GDM1 (cell line): ENCODE measurements around the gene PDE1C.
"Not testable (repeated sequence)": the region's sequence is repeated elsewhere in the genome, so short reads cannot be mapped to it uniquely, and the experiment has no call there.

Experiments used
- DNase-seq: peaks from one replicate; lab custom pipeline; 2025; lab: John Stamatoyannopoulos, UW

PDE1C gene

DNA sequence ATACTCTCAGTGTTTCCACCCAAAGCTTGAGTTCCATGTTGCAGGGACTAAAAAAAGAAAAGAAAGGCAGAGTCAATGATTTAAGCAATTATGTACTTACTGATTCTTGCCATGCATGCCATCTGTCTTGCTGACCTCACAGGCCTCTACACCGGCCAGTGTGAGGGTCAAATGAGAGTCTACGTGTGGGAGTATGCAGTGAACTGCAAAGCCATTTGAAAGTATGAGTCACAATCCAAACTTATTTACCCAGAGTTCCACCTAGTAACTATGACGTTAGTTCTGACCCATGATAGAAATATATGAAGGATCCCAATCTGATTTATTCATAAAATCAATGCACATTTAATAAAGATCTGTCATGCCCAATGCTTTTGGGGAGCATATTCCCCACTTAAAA is 26.5 kb downstream of the PDE1C start:
- DNase-seq, result no peak

DNA sequence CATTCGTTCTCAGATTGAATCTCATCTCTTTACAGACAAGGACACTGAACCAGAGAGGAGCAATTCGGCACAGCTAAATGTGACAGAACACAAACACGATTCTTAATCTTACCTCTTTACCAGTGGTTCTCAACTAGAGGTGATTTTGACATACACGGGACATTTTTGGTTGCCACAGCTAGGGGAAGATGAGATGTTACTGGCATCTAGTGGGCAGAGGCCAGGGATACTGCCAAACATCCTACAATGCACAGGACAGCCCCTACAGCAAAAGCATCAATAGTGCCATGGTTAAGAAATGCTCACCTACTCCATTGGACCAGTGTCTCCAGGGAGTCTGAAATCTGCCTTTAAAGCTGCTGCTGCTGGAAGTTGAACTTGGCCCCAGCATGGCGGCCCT is 27.3 kb downstream of the PDE1C start:
- no peak for DNase-seq

DNA sequence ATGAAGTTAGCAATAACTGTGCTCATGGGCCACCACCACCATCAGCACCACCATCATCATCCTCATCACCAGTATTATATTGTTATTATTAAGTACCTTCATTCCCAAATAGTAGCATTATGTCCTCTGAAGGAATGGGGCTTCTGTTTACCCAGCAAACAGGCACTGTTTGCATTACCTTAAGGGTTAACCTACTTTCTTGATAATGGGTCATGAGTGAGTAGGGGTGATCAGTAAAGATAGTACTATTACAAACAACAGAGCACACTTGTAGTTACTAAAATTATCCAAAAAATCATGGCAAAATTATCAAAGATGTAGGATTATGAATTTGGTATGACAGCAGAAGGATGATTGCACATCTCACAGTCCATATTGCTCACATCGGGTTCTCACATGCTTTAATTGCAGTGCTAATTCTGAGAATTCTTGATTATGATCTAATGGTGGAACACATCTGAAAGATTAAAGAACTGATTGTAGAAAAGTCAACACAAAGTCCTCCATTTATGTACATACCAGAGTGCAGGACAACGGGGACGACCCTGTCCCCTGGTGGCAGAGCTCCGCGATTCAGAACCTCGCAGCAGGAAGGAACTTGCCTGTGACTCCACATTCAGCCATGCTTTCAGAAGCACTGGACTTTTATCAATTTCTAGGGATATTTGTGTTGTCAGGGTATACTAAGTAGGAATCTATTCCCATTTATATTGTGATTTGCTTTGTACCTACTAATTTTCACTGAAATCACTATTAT is 31.0 kb downstream of the PDE1C start:
- DNase-seq, result no peak

DNA sequence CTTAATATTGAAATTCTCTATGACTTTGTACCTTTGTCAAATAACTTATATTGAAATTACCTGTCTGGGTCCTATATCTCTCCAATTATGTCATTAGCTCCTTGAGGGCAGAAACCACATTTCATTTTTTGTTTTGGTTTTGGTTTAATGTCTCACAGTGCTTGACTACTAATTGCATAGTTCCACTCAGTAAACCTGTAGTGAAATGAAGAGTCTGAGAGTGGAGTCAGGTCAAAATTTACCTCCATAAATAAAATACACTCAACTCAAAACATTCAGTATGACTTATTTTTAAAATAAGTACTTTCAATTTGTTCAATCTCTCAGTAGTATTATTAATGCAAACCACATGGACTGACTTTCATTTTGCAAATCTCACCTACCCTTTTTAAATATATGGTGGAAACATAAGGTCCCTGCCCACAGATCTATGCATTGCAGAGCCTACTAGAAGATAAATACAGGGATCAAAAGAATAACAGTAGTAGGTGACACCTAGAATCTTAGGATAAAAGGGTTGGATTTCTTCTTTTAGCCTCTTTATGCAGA is 32.5 kb downstream of the PDE1C start:
- no peak for DNase-seq

DNA sequence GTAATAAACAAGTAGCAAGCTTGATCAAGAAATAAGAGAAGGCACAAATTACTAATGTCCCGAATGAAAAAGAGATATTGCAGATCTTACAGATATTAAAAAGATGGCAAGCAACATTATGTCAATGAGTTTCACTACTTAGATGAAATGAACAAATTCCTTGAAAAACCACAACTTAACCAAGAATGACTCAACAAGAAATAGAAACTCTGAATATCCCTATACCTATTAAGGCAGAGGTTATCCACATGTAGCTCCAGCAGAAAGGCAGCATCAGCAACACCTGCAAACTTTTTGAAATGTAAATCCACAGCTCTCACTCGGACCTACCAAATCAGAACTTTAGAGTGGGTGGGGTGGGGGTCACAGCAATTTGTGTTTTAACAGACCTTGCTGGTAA is 33.6 kb downstream of the PDE1C start:
- DNase-seq, result no peak

DNA sequence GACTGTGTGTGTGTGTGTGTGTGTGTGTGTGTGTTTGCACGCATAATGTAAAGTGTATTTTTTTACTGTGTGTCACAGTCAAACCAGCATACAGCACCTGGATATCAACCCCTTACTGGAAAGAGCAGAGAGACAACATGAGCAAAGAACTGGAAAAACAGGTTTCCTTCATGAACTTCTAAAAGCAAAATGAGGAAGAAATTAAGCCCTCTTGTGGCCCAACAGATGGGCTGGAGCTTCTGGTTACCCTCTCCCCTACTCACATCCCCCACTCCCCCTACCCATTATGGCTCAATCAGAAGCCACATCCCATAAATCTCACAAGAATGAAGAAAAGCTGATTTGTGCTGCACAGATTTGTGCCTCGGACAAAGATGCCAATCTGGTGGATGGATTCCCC is 36.2 kb downstream of the PDE1C start:
- no peak for DNase-seq

DNA sequence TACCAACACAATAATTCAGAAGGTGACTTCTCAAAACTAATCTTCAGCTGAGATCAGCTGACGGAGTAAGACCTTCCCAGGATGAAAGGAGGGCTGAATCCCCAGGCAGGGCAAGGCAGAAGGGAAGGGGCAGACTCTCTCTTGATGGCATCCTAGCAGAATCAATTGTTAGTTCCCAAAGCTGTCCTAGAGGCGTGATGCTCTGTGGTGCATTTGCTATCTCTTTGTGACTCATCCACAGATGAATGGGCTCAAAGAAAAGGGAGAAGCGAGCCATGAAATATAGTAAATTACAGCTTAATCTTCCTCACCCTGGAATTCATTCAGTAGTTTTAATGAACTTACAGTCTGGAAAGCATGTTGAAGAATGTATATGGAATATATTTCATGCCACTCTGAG is 37.2 kb downstream of the PDE1C start:
- no peak for DNase-seq

DNA sequence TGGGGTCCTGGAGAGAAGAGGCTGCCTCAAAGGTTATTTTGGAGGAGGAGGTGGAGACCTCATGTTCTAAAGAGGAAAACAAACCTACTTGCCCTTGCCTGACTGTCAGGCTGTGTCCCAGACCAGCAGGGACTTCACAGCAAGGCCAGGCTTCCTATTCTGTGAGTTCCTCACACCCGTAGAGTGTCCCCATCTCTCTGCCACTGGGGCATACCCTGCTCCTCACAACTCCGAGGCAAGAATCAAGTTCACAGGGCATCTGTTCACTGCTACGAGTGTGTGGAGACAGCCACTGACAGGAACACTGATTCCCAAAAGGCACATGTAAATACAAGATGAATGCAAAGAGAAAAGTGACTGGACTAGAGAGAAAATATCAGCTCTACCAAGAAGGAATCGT is 38.0 kb downstream of the PDE1C start:
- no peak for DNase-seq

DNA sequence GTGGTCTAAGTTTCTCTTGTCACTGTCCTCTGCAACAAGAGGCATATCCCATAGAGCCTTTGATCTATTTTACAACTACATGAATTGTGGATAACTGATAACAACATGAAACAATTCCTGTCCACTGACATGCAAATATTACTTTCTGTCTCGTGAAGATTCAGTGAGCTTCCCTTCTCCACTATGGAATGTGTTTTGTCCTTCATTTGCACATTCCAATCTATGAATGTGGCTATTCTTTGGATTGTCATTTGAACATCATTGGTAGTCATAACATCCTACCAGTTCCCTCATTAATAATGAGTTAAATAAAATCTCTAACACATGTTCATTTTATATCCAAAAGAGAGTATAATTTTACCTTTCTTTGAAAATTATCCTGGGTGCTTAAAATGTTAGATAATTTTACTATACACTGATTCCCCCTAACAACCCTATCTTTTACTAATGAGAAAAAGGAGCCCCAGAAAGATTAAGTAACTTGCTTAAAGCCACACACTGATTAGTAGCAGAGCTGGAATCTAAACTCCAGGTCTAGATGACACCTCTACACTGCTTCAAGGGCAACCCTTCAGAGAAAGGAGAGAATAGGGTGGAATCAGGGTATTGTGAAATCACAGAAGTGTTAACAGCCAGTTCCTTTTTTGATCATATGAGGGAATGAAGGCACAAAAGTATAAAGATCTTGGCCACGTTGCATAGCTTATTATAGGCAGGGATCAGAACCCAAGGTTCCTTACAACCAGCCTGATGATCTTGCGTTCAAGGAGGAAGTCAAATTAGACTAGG is 39.1 kb downstream of the PDE1C start:
- no peak for DNase-seq

DNA sequence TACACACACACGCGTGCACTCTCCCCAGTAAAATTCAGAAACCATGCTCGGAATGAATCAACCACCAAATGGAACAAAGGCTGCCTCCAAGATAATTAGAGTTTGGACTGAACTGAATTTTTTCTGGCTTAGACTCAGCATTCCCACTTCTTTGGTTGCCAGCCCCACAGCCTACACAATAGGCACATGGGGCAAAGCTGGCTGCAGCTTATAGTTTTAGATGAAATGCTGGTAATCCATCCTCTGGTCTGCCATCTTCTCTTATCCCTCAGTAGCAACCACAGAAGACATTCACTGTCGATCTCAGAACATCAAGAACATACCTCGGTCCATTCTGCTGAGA is 44.2 kb downstream of the PDE1C start:
- no peak for DNase-seq

DNA sequence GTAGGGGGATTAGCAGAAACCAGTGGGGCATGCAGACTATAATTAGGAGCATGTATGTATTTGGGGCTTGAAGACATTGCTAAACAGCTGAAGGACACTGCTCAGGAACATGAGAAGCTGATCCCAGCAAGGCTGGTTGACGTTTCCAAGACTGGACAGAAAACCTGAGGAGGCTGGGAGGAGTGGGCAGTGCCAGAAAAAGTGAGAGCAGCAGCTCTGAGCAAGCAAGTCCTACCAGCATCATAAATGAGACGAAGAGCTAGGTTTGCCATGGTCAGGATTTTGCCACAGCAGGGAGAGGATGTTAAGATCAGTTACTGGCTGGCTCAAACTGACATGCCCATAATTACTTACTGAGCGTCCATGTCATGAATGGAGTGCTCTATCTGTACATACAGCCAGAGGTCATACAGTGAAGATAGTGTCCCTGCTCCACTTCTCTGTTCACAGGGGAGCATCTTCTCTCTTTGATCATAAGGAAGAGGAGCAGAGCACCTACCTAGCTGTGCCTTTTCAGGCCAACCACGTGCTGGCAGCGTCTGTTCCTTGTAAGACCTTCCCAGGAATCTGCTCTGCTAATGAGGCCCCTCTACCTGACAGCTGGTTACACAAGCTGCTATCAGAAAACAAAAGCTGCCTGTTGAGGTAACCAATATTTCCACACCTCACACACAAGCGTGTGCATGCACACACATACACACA is 44.7 kb downstream of the PDE1C start:
- DNase-seq, result no peak

DNA sequence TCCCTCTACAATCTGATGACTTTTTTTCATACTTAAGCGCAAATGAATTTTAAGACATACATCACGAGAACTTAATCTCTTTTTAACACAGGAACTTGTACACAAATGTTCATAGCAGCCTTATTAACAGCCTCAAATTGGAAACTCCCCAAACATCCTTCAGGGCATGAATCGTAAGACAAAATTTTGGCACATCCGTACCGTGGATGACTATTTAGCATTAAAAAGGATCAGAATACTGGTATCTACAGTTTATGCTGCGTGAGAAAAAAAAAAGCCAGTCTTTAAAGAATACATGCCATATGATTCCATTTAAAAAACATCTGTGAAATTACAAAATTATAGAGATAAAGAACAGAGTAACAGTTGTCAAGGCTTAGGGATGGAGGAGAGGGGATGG is 46.8 kb downstream of the PDE1C start:
- no peak for DNase-seq

DNA sequence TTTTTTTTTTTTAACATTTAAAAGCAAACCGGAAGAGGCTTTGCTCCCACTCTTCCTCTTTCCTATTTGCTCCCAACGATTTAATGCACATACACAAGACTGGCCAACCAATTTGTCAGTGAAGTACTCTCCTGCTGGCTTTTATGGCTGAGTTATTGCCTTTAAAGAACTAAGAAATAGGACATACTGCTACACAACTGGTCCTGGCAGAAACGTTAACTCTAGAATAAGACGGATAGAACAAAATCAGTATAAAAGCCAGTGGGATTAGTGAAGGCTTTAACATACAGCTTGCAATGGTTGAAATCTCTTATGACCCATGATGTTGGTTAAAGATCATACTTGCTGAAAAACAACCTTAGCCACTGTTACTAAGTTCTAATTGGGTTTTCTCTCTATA is 47.2 kb downstream of the PDE1C start:
- no peak for DNase-seq

DNA sequence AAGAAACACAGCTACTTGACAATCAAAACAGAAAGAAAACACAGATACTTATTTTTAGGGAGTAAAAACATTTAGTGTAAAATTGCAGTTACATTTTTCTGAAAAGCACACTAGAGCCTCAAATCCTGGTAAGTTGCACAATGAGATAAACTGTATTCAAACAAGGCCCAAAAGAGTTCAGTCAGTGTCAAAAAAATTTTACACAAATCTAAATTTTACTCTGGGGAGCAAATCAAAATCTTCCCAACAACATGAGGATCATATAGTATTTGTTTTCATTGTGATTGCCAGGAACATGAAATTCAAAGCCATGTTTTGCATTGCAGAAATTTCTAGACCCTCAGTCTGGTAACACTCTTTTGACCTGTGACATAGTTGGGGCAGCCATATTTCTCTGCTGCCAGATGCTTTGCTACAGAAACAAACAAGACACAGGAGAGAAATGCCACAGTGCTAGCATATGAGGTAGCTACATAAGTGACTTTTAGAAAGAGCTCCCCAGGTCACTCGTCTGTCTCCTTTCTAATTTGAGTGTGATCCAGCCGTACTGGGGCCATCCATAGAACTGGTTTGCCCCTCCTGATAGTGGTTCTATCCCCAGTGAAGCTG is 49.6 kb downstream of the PDE1C start:
- no peak for DNase-seq

DNA sequence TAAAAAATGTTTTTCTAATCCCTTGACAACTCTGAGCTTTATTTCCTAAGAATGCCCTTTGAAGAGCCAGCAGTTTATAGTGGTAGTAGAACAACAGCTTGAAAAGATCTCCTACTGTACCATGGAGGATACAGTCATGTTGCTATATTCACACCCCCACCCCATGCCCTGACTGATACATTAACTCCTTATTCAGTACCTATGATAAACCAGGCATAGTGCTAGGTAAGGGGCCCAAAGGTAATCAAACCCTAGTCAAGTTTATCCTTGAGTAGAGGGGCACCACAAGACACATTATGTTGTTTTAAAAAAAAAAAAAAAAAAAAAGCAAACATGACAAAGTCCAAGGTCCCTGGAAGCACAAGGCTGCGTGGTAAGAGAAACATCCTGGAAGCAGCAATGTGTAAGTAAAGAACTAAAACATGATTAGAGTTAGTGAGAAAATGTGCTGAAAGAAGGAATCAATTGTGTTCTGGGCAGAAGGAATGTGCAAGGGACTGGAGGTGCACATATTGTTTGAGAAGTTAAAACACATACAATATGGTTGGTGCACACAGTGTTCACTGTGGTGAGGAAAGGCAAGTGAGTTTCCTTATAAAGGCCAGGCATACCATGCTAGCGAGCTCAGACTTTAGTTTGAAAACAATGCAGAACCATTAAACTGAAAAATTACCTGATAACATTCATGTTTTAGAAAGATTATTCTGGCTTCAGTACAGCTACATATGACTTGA is 51.2 kb downstream of the PDE1C start:
- no peak for DNase-seq

DNA sequence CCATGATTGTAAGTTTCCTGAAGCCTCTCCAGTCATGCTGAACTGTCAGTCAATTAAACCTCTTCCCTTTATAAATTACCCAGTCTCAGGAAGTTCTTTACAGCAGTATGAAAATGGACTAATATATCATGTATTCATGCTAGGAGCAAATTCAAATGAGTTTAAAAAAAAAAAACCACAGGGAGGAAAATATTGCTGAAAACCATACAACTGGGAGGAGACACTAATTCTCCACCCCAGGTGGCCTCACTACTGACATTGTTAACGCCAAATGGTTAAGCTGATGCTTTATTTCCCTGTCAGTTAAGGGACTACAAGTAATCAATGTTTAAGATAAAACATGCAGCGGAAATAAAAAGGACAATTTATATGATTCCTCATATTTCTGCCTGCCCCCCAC is 55.1 kb downstream of the PDE1C start:
- DNase-seq, result no peak

DNA sequence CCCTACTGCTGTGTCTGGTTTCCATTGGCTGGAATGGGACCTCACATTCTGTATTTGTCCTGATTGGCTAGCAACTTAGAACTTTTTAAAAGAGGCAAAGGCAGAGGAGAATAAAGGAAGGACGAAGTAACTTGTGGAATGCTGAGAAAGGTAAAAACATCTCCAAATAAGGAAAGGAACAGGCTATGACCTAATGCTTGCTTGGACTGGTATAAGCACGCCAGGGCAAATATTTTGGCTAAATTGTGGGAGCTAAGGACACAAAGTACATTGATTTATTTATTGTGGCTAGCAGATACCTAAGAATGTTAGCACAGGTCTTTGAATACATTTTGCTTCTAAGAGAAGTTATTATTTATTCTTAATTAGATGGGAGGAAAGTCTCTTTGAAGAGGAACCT is 56.7 kb downstream of the PDE1C start:
- DNase-seq, result not testable (repeated sequence)

DNA sequence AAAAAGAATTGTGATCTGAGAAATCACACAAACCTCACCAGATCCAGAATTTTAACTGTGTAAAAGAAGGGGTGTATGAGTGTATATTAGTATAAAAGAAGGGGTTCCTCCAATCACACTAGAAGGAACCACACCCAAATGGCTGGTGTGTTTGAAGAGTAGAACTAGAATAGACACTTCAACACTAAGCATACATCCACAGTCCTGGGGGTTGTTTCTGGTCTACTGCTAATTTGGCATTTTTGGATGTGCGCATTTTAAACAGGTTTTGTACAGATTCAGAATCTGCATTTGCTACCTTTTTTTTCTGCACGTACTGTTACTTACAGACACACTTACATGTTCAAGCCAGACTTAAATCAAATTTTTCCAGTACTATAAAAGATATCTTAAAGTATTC is 64.6 kb downstream of the PDE1C start:
- DNase-seq, result no peak

DNA sequence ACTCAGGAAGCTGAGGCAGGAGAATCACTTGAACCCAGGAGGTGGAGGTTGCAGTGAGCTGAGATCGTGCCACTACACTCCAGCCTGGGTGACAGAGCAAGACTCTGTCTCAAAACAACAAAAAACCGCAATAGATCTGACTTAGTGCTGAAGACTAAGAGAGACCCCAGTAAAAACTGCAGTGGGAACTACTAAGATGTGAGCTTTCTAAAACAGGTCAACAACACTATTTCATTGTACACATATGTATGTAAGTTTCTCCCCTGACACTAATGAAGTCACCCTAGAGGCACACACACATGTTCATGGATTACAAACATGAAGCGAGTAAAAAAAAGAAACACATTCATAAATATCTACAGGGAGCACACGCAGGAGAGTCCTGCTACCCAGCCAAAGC is 68.3 kb downstream of the PDE1C start:
- DNase-seq, result no peak

DNA sequence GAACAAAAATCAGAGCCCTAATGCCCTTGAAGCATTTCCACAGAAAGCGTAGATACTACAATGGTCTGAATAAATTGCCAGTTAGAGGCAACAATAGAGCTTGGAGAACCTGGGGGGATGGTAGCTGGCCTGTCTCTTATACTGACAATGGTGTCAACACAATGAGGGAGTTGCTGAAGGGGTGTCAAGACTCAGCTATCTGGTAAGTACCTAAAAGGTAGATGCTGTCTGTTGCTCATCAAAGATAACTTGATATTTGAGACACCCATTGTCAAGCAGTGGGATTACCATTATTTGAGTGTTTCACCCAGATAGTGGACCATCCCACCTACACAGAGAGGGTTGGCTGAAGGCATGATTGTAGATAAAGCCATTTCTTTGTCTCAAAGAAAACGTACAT is 72.8 kb downstream of the PDE1C start:
- DNase-seq, result no peak

DNA sequence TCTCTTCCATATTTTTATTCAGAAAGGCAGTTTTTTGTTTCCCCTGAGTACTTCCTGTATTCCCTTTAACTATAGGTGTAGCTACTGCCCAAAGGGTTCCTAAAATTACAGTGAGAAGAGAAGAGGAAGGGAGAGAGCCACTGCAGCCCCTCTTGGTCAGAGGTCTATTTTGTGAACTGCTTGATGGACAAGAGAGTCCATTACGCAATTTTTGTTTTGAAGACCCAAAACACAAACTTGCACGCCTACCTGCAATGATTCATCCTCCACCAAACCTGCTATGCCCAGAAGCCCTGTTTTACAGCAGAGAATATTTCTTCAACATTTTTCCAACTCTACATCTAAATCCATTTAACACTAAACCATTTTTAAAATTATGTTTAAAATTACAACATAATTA is 75.1 kb downstream of the PDE1C start:
- no peak for DNase-seq

DNA sequence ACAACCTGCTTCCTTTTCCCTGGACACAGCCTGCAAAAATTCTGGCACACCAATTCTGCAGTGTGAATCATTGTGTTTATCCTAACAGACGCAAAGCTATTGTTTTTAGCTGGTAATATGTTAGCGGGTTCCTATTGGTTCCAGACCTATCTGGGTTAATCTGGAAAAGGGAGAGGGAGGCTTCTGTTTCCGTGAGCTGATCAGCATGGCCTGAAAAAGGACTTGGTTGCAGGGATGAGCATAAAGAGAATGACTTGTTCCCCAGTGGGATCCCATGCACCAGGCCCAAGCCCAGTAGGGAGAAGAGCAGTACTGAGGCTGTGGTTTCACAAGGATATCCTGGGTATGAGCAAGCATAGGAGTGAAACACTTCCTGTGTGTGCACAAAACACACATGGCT is 78.4 kb downstream of the PDE1C start:
- DNase-seq, result no peak
